ENCODE results near the gene UCP2.

Gene UCP2

GRCh38 chr11:73983741-73984538 is 1.3 kb upstream of the UCP2 start:
- no peaks in the 10 kb centered on the region for H3K9me3 Mint-ChIP-seq
- H3K27ac Mint-ChIP-seq: peak overlapping the region; percentile 100
- no peaks in the 10 kb centered on the region for H3K27me3 Mint-ChIP-seq
- H3K36me3 Mint-ChIP-seq: peaks cover 3% of the 10 kb centered on the region
- peaks cover 55% of the 10 kb centered on the region for H3K4me1 Mint-ChIP-seq
- H3K4me3 Mint-ChIP-seq: peak overlapping the region; percentile 100

- peak overlapping the region; percentile 100 for H3K4me3 Mint-ChIP-seq
- H3K4me1 Mint-ChIP-seq: peaks cover 61% of the 10 kb centered on the region
- peak overlapping the region; percentile 100 for H3K27ac Mint-ChIP-seq
- no peaks in the 10 kb centered on the region for H3K27me3 Mint-ChIP-seq
- H3K36me3 Mint-ChIP-seq: peaks cover 4% of the 10 kb centered on the region
- H3K9me3 Mint-ChIP-seq: no peaks in the 10 kb centered on the region
These were observed 522 bp upstream of the UCP2 start for GRCh38 chr11:73982990-73983740.

- H3K36me3 Mint-ChIP-seq: peaks cover 14% of the 10 kb centered on the region
- peak overlapping the region; percentile 99 for H3K27ac Mint-ChIP-seq
- no peaks in the 10 kb centered on the region for H3K9me3 Mint-ChIP-seq
- peak overlapping the region; percentile 100 for H3K4me3 Mint-ChIP-seq
- H3K4me1 Mint-ChIP-seq: peaks cover 78% of the 10 kb centered on the region
- H3K27me3 Mint-ChIP-seq: no peaks in the 10 kb centered on the region
These were observed 1.4 kb downstream of the UCP2 start for GRCh38 chr11:73981051-73981805.

- Mint-ChIP-seq H3K4me1 (peaks cover 83% of the 10 kb centered on the region), H3K27ac (peak overlapping the region; percentile 99), H3K4me3 (peak overlapping the region; percentile 100), H3K27me3 (no peaks in the 10 kb centered on the region), H3K9me3 (no peaks in the 10 kb centered on the region), H3K36me3 (peaks cover 18% of the 10 kb centered on the region)
These were observed 2.4 kb downstream of the UCP2 start for GRCh38 chr11:73980001-73980961.

- Mint-ChIP-seq H3K9me3 (no peaks in the 10 kb centered on the region), H3K4me3 (peak overlapping the region; percentile 81), H3K4me1 (peaks cover 86% of the 10 kb centered on the region), H3K27me3 (no peaks in the 10 kb centered on the region), H3K27ac (peak overlapping the region; percentile 99), H3K36me3 (peaks cover 27% of the 10 kb centered on the region)
These were observed 4.0 kb downstream of the UCP2 start for GRCh38 chr11:73978576-73979086.

GRCh38 chr11:73977856-73978519 is 4.7 kb downstream of the UCP2 start:
- no peaks in the 10 kb centered on the region for H3K27me3 Mint-ChIP-seq
- no peaks in the 10 kb centered on the region for H3K9me3 Mint-ChIP-seq
- H3K27ac Mint-ChIP-seq: peak overlapping the region; percentile 99
- H3K4me3 Mint-ChIP-seq: peak overlapping the region; percentile 81
- H3K36me3 Mint-ChIP-seq: peaks cover 26% of the 10 kb centered on the region
- peaks cover 89% of the 10 kb centered on the region for H3K4me1 Mint-ChIP-seq

GRCh38 chr11:73976451-73977151 is 6.0 kb downstream of the UCP2 start:
- Mint-ChIP-seq H3K27ac (peak overlapping the region; percentile 95), H3K9me3 (no peaks in the 10 kb centered on the region), H3K36me3 (peaks cover 25% of the 10 kb centered on the region), H3K4me1 (peaks cover 97% of the 10 kb centered on the region), H3K27me3 (no peaks in the 10 kb centered on the region), H3K4me3 (peak overlapping the region; percentile 11)

- Mint-ChIP-seq H3K4me3 (peak overlapping the region; percentile 37), H3K27ac (peak overlapping the region; percentile 87), H3K9me3 (no peaks in the 10 kb centered on the region), H3K27me3 (no peaks in the 10 kb centered on the region), H3K36me3 (peaks cover 25% of the 10 kb centered on the region), H3K4me1 (peaks cover 97% of the 10 kb centered on the region)
These were observed 7.2 kb downstream of the UCP2 start for GRCh38 chr11:73975479-73975757.

- Mint-ChIP-seq H3K27ac (peak overlapping the region; percentile 87), H3K36me3 (peaks cover 25% of the 10 kb centered on the region), H3K4me3 (peak overlapping the region; percentile 8), H3K27me3 (no peaks in the 10 kb centered on the region), H3K9me3 (no peaks in the 10 kb centered on the region), H3K4me1 (peaks cover 97% of the 10 kb centered on the region)
These were observed 7.8 kb downstream of the UCP2 start for GRCh38 chr11:73974604-73975478.

- H3K36me3 Mint-ChIP-seq: peaks cover 22% of the 10 kb centered on the region
- H3K27me3 Mint-ChIP-seq: no peaks in the 10 kb centered on the region
- H3K4me3 Mint-ChIP-seq: no peak overlapping the region
- no peaks in the 10 kb centered on the region for H3K9me3 Mint-ChIP-seq
- peaks cover 98% of the 10 kb centered on the region for H3K4me1 Mint-ChIP-seq
- peak overlapping the region; percentile 87 for H3K27ac Mint-ChIP-seq
These were observed 9.8 kb downstream of the UCP2 start for GRCh38 chr11:73972620-73973449.

- H3K4me3 Mint-ChIP-seq: no peak overlapping the region
- H3K27ac Mint-ChIP-seq: peak overlapping the region; percentile 87
- H3K36me3 Mint-ChIP-seq: peaks cover 19% of the 10 kb centered on the region
These were observed 10.5 kb downstream of the UCP2 start for GRCh38 chr11:73972187-73972586.

GRCh38 chr11:73971175-73971719 is 11.4 kb downstream of the UCP2 start:
- Mint-ChIP-seq H3K4me3 (no peak overlapping the region), H3K4me1 (peaks cover 89% of the 10 kb centered on the region), H3K27ac (peak overlapping the region; percentile 80)

More at GRCh38 chr11:73972187-73972586, 10.5 kb downstream of the UCP2 start:
- Mint-ChIP-seq H3K4me1 (peaks cover 98% of the 10 kb centered on the region), H3K9me3 (no peaks in the 10 kb centered on the region), H3K27me3 (no peaks in the 10 kb centered on the region)

More at GRCh38 chr11:73971175-73971719, 11.4 kb downstream of the UCP2 start:
- Mint-ChIP-seq H3K9me3 (no peaks in the 10 kb centered on the region), H3K36me3 (peaks cover 13% of the 10 kb centered on the region), H3K27me3 (no peaks in the 10 kb centered on the region)
